Sigmoid colon (tissue), 3 donors: Measurements from ENCODE around the gene UBQLN4.

ENCODE experiments used
- POLR2A ChIP-seq, 2 donors: fragments of 450-650 bp; IDR thresholded peaks; one replicate each; pipeline ENCODE4 v1.6.1; 2016; ENCODE audit warnings: antibody characterized with exemption in 2 of 2, mild to moderate bottlenecking in 2 of 2, moderate library complexity in 2 of 2
- TF ChIP-seq, protein P1 (sequence below), 4 experiments: fragments of 450-650 bp in 3 of 4; fragments of 200-600 bp in 1 of 4; IDR thresholded peaks; one replicate each; pipeline ENCODE4 v1.5.1; 2016 to 2019; ENCODE audit warnings: antibody characterized with exemption in 4 of 4, mild to moderate bottlenecking in 3 of 4, moderate library complexity in 2 of 4

DNA sequence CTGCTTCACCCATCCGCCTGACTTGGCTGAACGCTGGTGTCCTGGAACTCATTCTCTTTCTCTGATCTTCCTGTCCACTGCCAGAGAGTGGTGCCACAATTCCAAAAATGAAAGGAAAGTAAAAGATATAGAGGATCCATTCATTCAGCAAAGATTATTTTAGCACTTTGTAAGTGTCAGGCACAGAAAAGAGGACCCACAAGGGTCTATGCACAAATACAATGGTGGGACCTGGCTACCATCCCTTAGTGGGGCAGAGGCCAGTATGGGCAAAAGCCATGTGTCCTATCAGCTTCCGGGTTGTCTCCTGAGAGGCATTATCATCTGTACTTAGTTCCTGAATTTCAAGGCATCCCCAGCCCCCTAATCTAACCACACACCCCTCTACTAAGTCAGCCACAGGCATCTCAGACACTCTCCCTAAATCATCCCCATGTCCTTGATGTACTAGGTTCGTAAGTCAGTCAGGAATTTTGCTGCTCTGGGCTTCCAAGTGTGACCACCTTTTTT, 51.9 kb downstream of the UBQLN4 start:
- TF ChIP-seq, protein P1, sequence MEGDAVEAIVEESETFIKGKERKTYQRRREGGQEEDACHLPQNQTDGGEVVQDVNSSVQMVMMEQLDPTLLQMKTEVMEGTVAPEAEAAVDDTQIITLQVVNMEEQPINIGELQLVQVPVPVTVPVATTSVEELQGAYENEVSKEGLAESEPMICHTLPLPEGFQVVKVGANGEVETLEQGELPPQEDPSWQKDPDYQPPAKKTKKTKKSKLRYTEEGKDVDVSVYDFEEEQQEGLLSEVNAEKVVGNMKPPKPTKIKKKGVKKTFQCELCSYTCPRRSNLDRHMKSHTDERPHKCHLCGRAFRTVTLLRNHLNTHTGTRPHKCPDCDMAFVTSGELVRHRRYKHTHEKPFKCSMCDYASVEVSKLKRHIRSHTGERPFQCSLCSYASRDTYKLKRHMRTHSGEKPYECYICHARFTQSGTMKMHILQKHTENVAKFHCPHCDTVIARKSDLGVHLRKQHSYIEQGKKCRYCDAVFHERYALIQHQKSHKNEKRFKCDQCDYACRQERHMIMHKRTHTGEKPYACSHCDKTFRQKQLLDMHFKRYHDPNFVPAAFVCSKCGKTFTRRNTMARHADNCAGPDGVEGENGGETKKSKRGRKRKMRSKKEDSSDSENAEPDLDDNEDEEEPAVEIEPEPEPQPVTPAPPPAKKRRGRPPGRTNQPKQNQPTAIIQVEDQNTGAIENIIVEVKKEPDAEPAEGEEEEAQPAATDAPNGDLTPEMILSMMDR (IDR thresholded peaks at IDR 0.05): no peak
- TF ChIP-seq POLR2A (IDR thresholded peaks at IDR 0.05): no peak
